Measurements from ENCODE around the gene ARPC5. TPM values are rescaled to one million over a fixed set of nuclear protein-coding genes. Genes with fewer than 3 reads are reported as not detected.

Gene ARPC5
- total and polyA plus RNA-seq, 9 of the 15 experiments (the other 6 are each of a cell fraction or from before 2014, with no cell fraction given), result 71.8 to 150 (median 91.6) TPM

DNA sequence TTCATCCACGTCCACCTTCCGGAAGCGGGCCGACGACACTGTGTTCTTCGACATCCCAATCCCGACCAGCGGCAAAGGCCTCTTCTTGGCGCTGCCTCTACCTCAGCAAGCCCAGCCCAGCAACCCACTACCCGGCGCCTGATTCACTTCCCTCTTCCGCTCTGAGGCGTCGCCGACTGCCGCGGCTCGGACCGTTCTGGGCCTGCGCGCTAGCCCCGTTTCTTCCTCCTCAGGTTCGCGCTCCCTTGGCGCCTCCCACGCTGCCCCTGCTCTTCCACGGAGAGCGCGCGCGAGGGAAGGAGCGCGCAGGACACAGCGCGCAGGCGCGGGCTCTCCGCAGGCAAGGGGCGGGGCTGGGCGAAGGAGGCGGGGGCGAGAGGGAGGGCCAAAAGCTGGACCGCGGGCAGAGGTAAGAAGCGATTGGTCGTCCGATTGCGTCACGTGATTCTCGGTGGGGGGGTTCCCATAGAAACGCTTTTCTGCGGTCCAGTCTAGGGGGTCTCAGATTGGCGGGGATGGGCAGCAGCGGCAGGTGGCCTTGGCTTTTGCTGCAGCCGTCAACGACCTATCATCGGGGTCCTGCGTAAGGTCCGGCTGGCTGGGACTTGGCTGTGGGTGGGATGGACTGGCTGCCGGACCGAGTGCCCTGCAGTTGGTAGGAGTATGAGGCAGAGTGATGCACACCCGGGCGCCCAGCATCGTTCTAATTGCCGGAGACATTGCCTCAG lies at the start of gene ARPC5 (continued):
- TF ChIP-seq, protein P1, sequence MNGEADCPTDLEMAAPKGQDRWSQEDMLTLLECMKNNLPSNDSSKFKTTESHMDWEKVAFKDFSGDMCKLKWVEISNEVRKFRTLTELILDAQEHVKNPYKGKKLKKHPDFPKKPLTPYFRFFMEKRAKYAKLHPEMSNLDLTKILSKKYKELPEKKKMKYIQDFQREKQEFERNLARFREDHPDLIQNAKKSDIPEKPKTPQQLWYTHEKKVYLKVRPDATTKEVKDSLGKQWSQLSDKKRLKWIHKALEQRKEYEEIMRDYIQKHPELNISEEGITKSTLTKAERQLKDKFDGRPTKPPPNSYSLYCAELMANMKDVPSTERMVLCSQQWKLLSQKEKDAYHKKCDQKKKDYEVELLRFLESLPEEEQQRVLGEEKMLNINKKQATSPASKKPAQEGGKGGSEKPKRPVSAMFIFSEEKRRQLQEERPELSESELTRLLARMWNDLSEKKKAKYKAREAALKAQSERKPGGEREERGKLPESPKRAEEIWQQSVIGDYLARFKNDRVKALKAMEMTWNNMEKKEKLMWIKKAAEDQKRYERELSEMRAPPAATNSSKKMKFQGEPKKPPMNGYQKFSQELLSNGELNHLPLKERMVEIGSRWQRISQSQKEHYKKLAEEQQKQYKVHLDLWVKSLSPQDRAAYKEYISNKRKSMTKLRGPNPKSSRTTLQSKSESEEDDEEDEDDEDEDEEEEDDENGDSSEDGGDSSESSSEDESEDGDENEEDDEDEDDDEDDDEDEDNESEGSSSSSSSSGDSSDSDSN (IDR thresholded peaks at IDR 0.05; ENCODE audit: borderline replicate concordance in 1 of 2, low read depth in 2 of 2, low read length in 2 of 2), result peak in 1 of 2 experiments; percentile 67; a peak in 1 of 4 replicates
- TF ChIP-seq, protein P2, sequence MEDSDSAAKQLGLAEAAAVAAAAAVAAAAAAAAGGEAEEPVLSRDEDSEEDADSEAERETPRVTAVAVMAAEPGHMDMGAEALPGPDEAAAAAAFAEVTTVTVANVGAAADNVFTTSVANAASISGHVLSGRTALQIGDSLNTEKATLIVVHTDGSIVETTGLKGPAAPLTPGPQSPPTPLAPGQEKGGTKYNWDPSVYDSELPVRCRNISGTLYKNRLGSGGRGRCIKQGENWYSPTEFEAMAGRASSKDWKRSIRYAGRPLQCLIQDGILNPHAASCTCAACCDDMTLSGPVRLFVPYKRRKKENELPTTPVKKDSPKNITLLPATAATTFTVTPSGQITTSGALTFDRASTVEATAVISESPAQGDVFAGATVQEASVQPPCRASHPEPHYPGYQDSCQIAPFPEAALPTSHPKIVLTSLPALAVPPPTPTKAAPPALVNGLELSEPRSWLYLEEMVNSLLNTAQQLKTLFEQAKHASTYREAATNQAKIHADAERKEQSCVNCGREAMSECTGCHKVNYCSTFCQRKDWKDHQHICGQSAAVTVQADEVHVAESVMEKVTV (CRISPR knock-in tag; IDR thresholded peaks at IDR 0.05), result no peak
- TF ChIP-seq ELF4 (CRISPR knock-in tag; IDR thresholded peaks at IDR 0.05) (peak; percentile 88), TAL1 (IDR thresholded peaks at IDR 0.05) (no peak), SAFB (IDR thresholded peaks at IDR 0.05; ENCODE audit: borderline replicate concordance, low read depth, low read length) (peak; percentile 97), CBFA2T3 (IDR thresholded peaks at IDR 0.05) (peak; percentile 2; the same call in 1 of the 2 replicates), NCOA1 (IDR thresholded peaks at IDR 0.05; ENCODE audit: low read depth) (peak; percentile 43; the same call in 1 of the 2 replicates), XRCC5 (IDR thresholded peaks at IDR 0.05; ENCODE audit: low read depth, low read length) (peak; percentile 39; the same call in 1 of the 2 replicates), TSC22D4 (tag; IDR thresholded peaks at IDR 0.05) (no peak), ZNF124 (CRISPR knock-in tag; IDR thresholded peaks at IDR 0.05) (no peak), TBP (optimal IDR thresholded peaks at IDR 0.05; ENCODE audit: low read depth, low read length) (peak; percentile 74), BCOR (IDR thresholded peaks at IDR 0.05) (0 out of 2 replicates have a peak, but pooled peaks have one; percentile 15), HDAC1 (IDR thresholded peaks at IDR 0.05) (peak in 1 of 2 experiments; percentile 88; a peak in 1 of 4 replicates), NCOA6 (IDR thresholded peaks at IDR 0.05) (no peak), ATF1 (CRISPR knock-in tag; IDR thresholded peaks at IDR 0.05) (no peak), ATF1 (tag; IDR thresholded peaks at IDR 0.05) (peak; percentile 60), KDM1A (IDR thresholded peaks at IDR 0.05) (peak; percentile 7 to 88; a peak in 3 of 4 replicates)
- TF ChIP-seq, protein P3, sequence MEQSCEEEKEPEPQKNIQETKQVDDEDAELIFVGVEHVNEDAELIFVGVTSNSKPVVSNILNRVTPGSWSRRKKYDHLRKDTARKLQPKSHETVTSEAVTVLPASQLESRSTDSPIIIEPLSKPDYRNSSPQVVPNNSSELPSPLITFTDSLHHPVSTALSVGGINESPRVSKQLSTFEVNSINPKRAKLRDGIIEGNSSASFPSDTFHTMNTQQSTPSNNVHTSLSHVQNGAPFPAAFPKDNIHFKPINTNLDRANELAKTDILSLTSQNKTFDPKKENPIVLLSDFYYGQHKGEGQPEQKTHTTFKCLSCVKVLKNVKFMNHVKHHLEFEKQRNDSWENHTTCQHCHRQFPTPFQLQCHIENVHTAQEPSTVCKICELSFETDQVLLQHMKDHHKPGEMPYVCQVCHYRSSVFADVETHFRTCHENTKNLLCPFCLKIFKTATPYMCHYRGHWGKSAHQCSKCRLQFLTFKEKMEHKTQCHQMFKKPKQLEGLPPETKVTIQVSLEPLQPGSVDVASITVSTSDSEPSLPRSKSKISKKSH (CRISPR knock-in tag; IDR thresholded peaks at IDR 0.05), result no peak
- TF ChIP-seq, protein P4, sequence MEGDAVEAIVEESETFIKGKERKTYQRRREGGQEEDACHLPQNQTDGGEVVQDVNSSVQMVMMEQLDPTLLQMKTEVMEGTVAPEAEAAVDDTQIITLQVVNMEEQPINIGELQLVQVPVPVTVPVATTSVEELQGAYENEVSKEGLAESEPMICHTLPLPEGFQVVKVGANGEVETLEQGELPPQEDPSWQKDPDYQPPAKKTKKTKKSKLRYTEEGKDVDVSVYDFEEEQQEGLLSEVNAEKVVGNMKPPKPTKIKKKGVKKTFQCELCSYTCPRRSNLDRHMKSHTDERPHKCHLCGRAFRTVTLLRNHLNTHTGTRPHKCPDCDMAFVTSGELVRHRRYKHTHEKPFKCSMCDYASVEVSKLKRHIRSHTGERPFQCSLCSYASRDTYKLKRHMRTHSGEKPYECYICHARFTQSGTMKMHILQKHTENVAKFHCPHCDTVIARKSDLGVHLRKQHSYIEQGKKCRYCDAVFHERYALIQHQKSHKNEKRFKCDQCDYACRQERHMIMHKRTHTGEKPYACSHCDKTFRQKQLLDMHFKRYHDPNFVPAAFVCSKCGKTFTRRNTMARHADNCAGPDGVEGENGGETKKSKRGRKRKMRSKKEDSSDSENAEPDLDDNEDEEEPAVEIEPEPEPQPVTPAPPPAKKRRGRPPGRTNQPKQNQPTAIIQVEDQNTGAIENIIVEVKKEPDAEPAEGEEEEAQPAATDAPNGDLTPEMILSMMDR (IDR thresholded peaks at IDR 0.05 in 2 of 3, conservative IDR thresholded peaks at IDR 0.05 in 1 of 3; ENCODE audit: insufficient read depth in 2 of 3, low read depth in 1 of 3, low read length in 3 of 3), result 0 out of 6 replicates have a peak, but pooled peaks of 1 of the 3 experiments have one; percentile 1
- TF ChIP-seq, protein P5, sequence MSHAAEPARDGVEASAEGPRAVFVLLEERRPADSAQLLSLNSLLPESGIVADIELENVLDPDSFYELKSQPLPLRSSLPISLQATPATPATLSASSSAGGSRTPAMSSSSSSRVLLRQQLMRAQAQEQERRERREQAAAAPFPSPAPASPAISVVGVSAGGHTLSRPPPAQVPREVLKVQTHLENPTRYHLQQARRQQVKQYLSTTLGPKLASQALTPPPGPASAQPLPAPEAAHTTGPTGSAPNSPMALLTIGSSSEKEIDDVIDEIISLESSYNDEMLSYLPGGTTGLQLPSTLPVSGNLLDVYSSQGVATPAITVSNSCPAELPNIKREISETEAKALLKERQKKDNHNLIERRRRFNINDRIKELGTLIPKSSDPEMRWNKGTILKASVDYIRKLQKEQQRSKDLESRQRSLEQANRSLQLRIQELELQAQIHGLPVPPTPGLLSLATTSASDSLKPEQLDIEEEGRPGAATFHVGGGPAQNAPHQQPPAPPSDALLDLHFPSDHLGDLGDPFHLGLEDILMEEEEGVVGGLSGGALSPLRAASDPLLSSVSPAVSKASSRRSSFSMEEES (CRISPR knock-in tag; IDR thresholded peaks at IDR 0.05), result peak; percentile 99

Data from K562 (cell line).